Neural cell (in vitro differentiated cells): Measurements from ENCODE around the gene OR8I2. TPM values are rescaled to one million over a fixed set of nuclear protein-coding genes. Genes with fewer than 3 reads are reported as not detected.
"Not testable (repeated sequence)": the region's sequence is repeated elsewhere in the genome, so short reads cannot be mapped to it uniquely, and the experiment has no call there.

Experiments
- H2AFZ ChIP-seq: fragments of 200-600, 300-800 bp; sonication (generic), shearing (Covaris generic); 2 replicates; pipeline ENCODE4 v1.6.0; 2014; ENCODE audit warnings: low read depth, mild to moderate bottlenecking, antibody characterized with exemption, low read length, moderate library complexity
- H3F3A ChIP-seq: fragments of 200-600 bp; shearing (Covaris generic); 2 replicates; pipeline ENCODE4 v1.6.1; 2016; ENCODE audit warnings: mild to moderate bottlenecking, moderate library complexity, mixed read lengths, antibody characterized with exemption, low read length; ENCODE audit not compliant: insufficient read depth, poor library complexity, severe bottlenecking
- H3K27ac ChIP-seq: fragments of 200-600, 300-800 bp; sonication (generic), shearing (Covaris generic); 2 replicates; pipeline ENCODE4 v1.5.1; 2014; ENCODE audit warnings: mild to moderate bottlenecking, low read length, moderate library complexity
- H3K27me3 ChIP-seq: fragments of 300-800, 200-600 bp; sonication (generic), shearing (Covaris generic); 2 replicates; pipeline ENCODE4 v1.6.0; 2014; ENCODE audit warnings: mild to moderate bottlenecking, low read depth, low read length, moderate library complexity; ENCODE audit not compliant: insufficient read depth
- H3K36me3 ChIP-seq: fragments of 300-800, 200-600 bp; sonication (generic), shearing (Covaris generic); 2 replicates; pipeline ENCODE4 v1.5.1; 2014; ENCODE audit warnings: mild to moderate bottlenecking, antibody characterized with exemption, low read length, moderate library complexity; ENCODE audit not compliant: insufficient read depth
- H3K4me2 ChIP-seq: fragments of 300-800, 200-600 bp; sonication (generic), shearing (Covaris generic); 2 replicates; pipeline ENCODE4 v1.6.0; 2014; ENCODE audit warnings: mild to moderate bottlenecking, low read length
- H3K4me3 ChIP-seq: fragments of 300-800, 200-600 bp; sonication (generic), shearing (Covaris generic); 2 replicates; pipeline ENCODE4 v1.5.1; 2014; ENCODE audit warnings: mild to moderate bottlenecking, low read length, moderate library complexity
- H3K79me2 ChIP-seq: fragments of 200-600 bp; shearing (Covaris generic); replicated peaks from 2 replicates; pipeline ENCODE4 v1.6.0; 2014; ENCODE audit warnings: mild to moderate bottlenecking, low read length, moderate library complexity; ENCODE audit not compliant: insufficient read depth
- H3K9ac ChIP-seq: fragments of 300-800, 200-600 bp; sonication (generic), shearing (Covaris generic); 2 replicates; pipeline ENCODE4 v1.6.1; 2016; ENCODE audit warnings: mild to moderate bottlenecking, low read length, mixed read lengths
- H3K9me2 ChIP-seq: fragments of 200-600 bp; shearing (Covaris generic); 2 replicates; pipeline ENCODE4 v1.6.1; 2016; ENCODE audit warnings: mild to moderate bottlenecking, low read length, mixed read lengths; ENCODE audit not compliant: insufficient read depth
- H3K9me3 ChIP-seq: fragments of 200-600, 300-800 bp; sonication (generic), shearing (Covaris generic); 2 replicates; pipeline ENCODE4 v1.6.1; 2016; ENCODE audit warnings: mild to moderate bottlenecking, mixed run types, low read length, moderate library complexity, mixed read lengths
- H4K20me1 ChIP-seq: fragments of 200-600 bp; shearing (Covaris generic); 2 replicates; pipeline ENCODE4 v1.6.1; 2016; ENCODE audit warnings: mild to moderate bottlenecking, mixed run types; ENCODE audit not compliant: insufficient read depth
- CTCF ChIP-seq: fragments of 450-650 bp; IDR thresholded peaks from 2 replicates; pipeline ENCODE4 v1.5.1; 2014; ENCODE audit warnings: antibody characterized with exemption, mild to moderate bottlenecking, moderate library complexity; ENCODE audit not compliant: poor library complexity, severe bottlenecking
- EP300 ChIP-seq: fragments of 450-650 bp; conservative IDR thresholded peaks from 2 replicates; pipeline ENCODE4 v1.6.1; 2014; ENCODE audit warnings: antibody characterized with exemption, mild to moderate bottlenecking, moderate library complexity; ENCODE audit not compliant: poor library complexity, severe bottlenecking
- EZH2 ChIP-seq: fragments of 200-600, 300-800 bp; shearing (Covaris generic), sonication (generic); IDR thresholded peaks from 2 replicates; pipeline ENCODE4 v1.6.1; 2014; ENCODE audit warnings: antibody characterized with exemption, low read length, borderline replicate concordance, mild to moderate bottlenecking; ENCODE audit not compliant: insufficient read depth, poor library complexity, severe bottlenecking
- MXI1 ChIP-seq: fragments of 450-650 bp; conservative IDR thresholded peaks from 2 replicates; pipeline ENCODE4 v1.6.1; 2014; ENCODE audit warnings: antibody characterized with exemption, mild to moderate bottlenecking; ENCODE audit not compliant: poor library complexity, severe bottlenecking
- POLR2AphosphoS5 ChIP-seq: IDR thresholded peaks from 2 replicates; pipeline ENCODE4 v1.6.1; 2012
- RAD21 ChIP-seq: fragments of 450-650 bp; conservative IDR thresholded peaks from 2 replicates; pipeline ENCODE4 v1.6.1; 2014; ENCODE audit warnings: antibody characterized with exemption, mild to moderate bottlenecking, moderate library complexity
- REST ChIP-seq: IDR thresholded peaks from 2 replicates; pipeline ENCODE4 v1.6.1; 2012; ENCODE audit warnings: borderline replicate concordance
- SMC3 ChIP-seq: fragments of 450-650 bp; conservative IDR thresholded peaks from 2 replicates; pipeline ENCODE4 v1.6.1; 2014; ENCODE audit warnings: antibody characterized with exemption, mild to moderate bottlenecking, moderate library complexity; ENCODE audit not compliant: poor library complexity
- TAF1 ChIP-seq: IDR thresholded peaks from 2 replicates; pipeline ENCODE4 v1.6.1; 2012; ENCODE audit warnings: low read depth
- polyA plus RNA-seq: library from polyadenylated mRNA; depleted of rRNA; stranded (reverse); fragments of >200 nt; gene quantifications from 2 replicates; pipeline ENCODE4 v1.2.3, GENCODE V29; 2014

The OR8I2 gene
- polyA plus RNA-seq, 1 donor from 2014 or later = not detected

GRCh38 chr11:56122073-56122472 is 29.0 kb downstream of the OR8I2 start, which contains the start of gene OR8H3:
OR8H3 (plus strand) TSS chr11:56122373; CDS start chr11:56122373, 0 bp downstream.
- Histone ChIP-seq H3K36me3 (no peaks in the 10 kb centered on the region), H3K79me2 (no peaks in the 10 kb centered on the region), H2AFZ (no peak within 1 kb of the TSS), H3F3A (no peaks in the 10 kb centered on the region), H3K4me2 (no peak within 1 kb of the TSS), H3K27me3 (no peaks in the 10 kb centered on the region), H4K20me1 (no peaks in the 10 kb centered on the region), H3K9me2 (no peaks in the 10 kb centered on the region), H3K27ac (no peak within 1 kb of the TSS), H3K9me3 (no peaks in the 10 kb centered on the region), H3K4me3 (no peak within 1 kb of the TSS), H3K9ac (no peak within 1 kb of the TSS)
- TF ChIP-seq EZH2 (no peak), SMC3 (no peak), MXI1 (no peak), CTCF (no peak), TAF1 (no peak), REST (no peak), POLR2AphosphoS5 (no peak), EP300 (no peak), RAD21 (no peak)

DNA sequence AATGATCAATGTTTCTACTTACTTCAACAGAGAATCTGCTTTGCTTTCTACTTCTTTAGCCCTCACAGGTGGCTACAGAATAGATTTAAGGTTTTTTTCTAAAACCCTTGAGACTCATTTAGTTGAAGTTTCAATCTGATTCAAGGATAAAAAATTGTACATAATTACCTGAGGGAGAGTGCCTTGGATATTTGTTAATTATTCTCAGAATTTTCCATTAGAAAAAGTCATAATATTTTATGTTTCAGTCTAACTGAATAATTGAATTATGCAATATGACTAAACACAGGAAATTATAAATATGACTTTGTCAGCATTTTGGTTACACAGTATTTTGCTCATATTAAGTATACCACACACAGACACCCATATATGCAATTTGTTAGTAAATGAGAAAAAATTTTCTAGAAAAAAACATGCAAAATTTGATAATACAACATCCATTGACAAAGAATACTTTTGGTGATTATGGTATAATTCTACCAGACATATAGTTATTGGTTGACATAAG is 47.1 kb downstream of the OR8I2 start, which contains the start of gene OR8J3:
Gene OR8J3, minus strand, starts transcription at position 51 of the 511 bp plus-strand sequence. CDS start 2,483 bp downstream, outside the sequence.
- no peak within 1 kb of the TSS for H2AFZ ChIP-seq

DNA sequence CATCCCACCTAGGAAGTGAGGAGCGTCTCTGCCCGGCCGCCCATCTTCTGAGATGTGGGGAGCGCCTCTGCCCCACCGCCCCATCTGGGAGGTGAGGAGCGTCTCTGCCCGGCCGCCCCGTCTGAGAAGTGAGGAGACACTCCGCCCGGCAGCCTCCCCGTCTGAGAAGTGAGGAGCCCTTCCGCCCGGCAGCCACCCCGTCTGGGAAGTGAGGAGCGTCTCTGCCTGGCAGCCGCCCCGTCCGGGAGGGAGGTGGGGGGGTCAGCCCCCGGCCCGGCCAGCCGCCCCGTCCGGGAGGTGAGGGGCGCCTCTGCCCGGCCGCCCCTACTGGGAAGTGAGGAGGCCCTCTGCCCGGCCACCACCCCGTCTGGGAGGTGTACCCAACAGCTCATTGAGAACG is 50.6 kb downstream of the OR8I2 start:
- H3K9me2 ChIP-seq, H3K4me2 ChIP-seq, H3K4me3 ChIP-seq, H3K36me3 ChIP-seq, H3K79me2 ChIP-seq, H2AFZ ChIP-seq, H3F3A ChIP-seq, H3K9ac ChIP-seq, H3K9me3 ChIP-seq, H4K20me1 ChIP-seq, H3K27ac ChIP-seq, H3K27me3 ChIP-seq: not testable (repeated sequence)

More for the DNA sequence above, 47.1 kb downstream of the OR8I2 start, which contains the start of gene OR8J3:
- H3K4me2 ChIP-seq = no peak within 1 kb of the TSS
- H3K9ac ChIP-seq = no peak within 1 kb of the TSS
- H3K27me3 ChIP-seq = no peaks in the 10 kb centered on the region
- no peak within 1 kb of the TSS for H3K4me3 ChIP-seq
- H3K9me3 ChIP-seq = no peaks in the 10 kb centered on the region
- no peak for TF ChIP-seq CTCF
- no peaks in the 10 kb centered on the region for H4K20me1 ChIP-seq
- no peaks in the 10 kb centered on the region for H3K79me2 ChIP-seq
- no peak within 1 kb of the TSS for H3K27ac ChIP-seq
- H3F3A ChIP-seq = no peaks in the 10 kb centered on the region
- H3K9me2 ChIP-seq = no peaks in the 10 kb centered on the region
- no peaks in the 10 kb centered on the region for H3K36me3 ChIP-seq
